Measurements from ENCODE around the gene FAN1.

FAN1 gene

DNA sequence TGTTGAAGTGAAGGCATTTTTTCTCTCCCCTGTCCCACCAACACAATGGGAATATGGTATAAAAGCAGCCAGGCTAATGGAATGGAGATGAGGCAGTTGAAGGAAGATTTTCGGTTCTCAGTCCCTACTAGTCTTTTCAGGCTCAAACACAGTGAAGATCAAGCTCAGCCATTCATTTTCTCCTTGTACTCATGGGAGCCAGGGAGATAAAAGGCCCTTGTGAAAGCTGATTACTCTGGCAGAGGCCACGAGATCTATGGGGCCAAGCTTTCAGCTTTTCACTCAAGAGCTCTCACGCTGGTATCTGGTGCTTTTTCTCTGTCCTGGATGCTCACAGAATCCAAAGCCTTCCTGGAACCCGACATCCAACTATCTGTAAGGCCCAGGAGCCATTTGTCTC, 14.5 kb upstream of the FAN1 start:
- H3K9me3 ChIP-seq (ENCODE audit: control insufficient read depth, low read length) = no peaks in the 10 kb centered on the region

DNA sequence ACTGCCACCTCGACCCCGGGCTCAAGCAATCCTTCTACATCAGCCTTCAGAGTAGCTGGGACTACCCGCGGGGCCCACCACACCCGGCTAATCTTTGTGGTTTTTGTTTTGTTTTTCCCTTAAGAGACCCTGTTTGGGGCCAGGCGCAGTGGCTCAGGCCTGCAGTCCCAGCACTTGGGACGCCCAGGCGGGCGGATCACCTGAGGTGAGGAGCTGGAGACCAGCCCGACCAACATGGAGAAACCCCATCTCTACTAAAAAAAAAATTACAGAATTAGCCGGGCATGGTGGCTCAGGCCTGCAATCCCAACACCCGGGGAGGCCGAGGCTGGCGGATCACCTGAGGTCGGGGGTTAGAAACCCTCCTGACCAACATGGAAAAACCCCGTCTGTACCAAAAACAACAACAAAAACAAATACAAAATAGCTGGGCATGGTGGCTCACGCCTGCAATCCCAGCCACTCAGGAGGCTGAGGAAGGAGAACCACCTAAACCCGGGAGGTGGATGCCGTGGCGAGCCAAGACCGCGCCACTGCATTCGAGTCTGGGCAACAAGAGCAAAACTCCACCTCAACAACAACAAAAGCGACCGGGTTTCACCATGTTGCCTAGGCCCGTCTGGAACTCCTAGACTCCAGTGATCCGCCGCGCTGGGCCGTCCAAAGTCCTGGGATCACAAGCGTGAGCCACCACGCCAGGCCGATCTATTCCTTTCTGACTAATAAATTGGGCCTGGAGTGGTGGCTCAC, 8.1 kb upstream of the FAN1 start:
- H3K4me3 ChIP-seq (ENCODE audit: insufficient read depth, low read depth, low read length, poor library complexity, severe bottlenecking) = no peak overlapping the region
- DNase-seq = no peak
- no peaks in the 10 kb centered on the region for H3K9me3 ChIP-seq (ENCODE audit: control insufficient read depth, low read length)
- no peak overlapping the region for H3K27ac ChIP-seq (ENCODE audit: insufficient read depth, low read length, poor library complexity, severe bottlenecking)
- H3K4me1 ChIP-seq (ENCODE audit: control insufficient read depth, insufficient read depth, low read length, poor library complexity, severe bottlenecking) = no peaks in the 10 kb centered on the region
- H3K27me3 ChIP-seq (replicated peaks; ENCODE audit: control insufficient read depth, insufficient read depth, low read length, poor library complexity, severe bottlenecking) = no peaks in the 10 kb centered on the region
- H3K36me3 ChIP-seq (ENCODE audit: control insufficient read depth, insufficient read depth, low read length) = no peaks in the 10 kb centered on the region

More for the DNA sequence above, 14.5 kb upstream of the FAN1 start:
- no peak overlapping the region for H3K27ac ChIP-seq (ENCODE audit: insufficient read depth, low read length, poor library complexity, severe bottlenecking)
- no peak overlapping the region for H3K4me3 ChIP-seq (ENCODE audit: insufficient read depth, low read depth, low read length, poor library complexity, severe bottlenecking)
- DNase-seq = no peak
- H3K4me1 ChIP-seq (ENCODE audit: control insufficient read depth, insufficient read depth, low read length, poor library complexity, severe bottlenecking) = no peaks in the 10 kb centered on the region
- H3K27me3 ChIP-seq (replicated peaks; ENCODE audit: control insufficient read depth, insufficient read depth, low read length, poor library complexity, severe bottlenecking) = no peaks in the 10 kb centered on the region
- H3K36me3 ChIP-seq (ENCODE audit: control insufficient read depth, insufficient read depth, low read length) = no peaks in the 10 kb centered on the region

DNA sequence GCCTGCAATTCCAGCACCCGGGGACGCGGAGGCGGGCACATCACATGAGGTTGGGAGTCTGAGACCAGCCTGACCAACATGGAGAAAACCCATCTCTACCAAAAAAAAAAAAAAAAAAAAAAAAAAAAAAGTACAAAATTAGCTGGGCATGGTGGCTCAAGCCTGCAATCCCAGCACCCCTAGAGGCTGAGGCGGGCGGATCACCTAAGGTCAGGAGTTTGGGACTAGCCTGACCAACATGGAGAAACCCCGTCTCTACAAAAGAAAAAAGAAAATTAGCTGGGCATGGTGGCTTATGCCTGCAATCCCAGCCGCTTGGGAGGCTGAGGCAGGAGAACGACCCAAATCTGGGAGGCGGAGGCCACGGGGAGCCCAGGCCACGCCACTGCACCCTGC, 7.5 kb upstream of the FAN1 start:
- Histone ChIP-seq H3K9me3 (ENCODE audit: control insufficient read depth, low read length) (no peaks in the 10 kb centered on the region), H3K27ac (ENCODE audit: insufficient read depth, low read length, poor library complexity, severe bottlenecking) (no peak overlapping the region), H3K4me1 (ENCODE audit: control insufficient read depth, insufficient read depth, low read length, poor library complexity, severe bottlenecking) (no peaks in the 10 kb centered on the region), H3K27me3 (replicated peaks; ENCODE audit: control insufficient read depth, insufficient read depth, low read length, poor library complexity, severe bottlenecking) (no peaks in the 10 kb centered on the region), H3K4me3 (ENCODE audit: insufficient read depth, low read depth, low read length, poor library complexity, severe bottlenecking) (no peak overlapping the region), H3K36me3 (ENCODE audit: control insufficient read depth, insufficient read depth, low read length) (no peaks in the 10 kb centered on the region)
- no peak for DNase-seq

DNA sequence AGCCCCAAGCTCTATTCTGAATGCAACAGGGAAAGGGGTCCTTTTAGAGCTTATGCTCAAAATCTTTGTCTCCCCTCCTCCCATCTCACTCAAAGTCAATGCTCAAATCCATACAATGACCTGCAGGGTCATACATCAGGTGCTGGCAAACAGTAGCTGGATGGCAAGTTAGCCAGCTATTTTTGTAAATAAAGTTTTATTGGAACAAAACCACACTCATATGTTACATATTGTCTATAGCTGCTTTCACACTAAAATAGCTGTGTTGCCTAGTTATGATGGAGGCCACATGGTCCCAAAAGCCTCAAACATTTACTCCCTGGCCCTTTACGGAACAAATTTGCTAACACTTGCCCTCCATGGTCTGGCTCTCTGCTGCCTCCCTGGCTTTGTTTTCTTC, 1.8 kb upstream of the FAN1 start:
- no peaks in the 10 kb centered on the region for H3K36me3 ChIP-seq (ENCODE audit: control insufficient read depth, insufficient read depth, low read length)
- H3K9me3 ChIP-seq (ENCODE audit: control insufficient read depth, low read length) = no peaks in the 10 kb centered on the region
- DNase-seq = no peak
- H3K27me3 ChIP-seq (replicated peaks; ENCODE audit: control insufficient read depth, insufficient read depth, low read length, poor library complexity, severe bottlenecking) = no peaks in the 10 kb centered on the region
- H3K4me1 ChIP-seq (ENCODE audit: control insufficient read depth, insufficient read depth, low read length, poor library complexity, severe bottlenecking) = peaks cover 3% of the 10 kb centered on the region
- H3K4me3 ChIP-seq (ENCODE audit: insufficient read depth, low read depth, low read length, poor library complexity, severe bottlenecking) = no peak overlapping the region
- no peak overlapping the region for H3K27ac ChIP-seq (ENCODE audit: insufficient read depth, low read length, poor library complexity, severe bottlenecking)

DNA sequence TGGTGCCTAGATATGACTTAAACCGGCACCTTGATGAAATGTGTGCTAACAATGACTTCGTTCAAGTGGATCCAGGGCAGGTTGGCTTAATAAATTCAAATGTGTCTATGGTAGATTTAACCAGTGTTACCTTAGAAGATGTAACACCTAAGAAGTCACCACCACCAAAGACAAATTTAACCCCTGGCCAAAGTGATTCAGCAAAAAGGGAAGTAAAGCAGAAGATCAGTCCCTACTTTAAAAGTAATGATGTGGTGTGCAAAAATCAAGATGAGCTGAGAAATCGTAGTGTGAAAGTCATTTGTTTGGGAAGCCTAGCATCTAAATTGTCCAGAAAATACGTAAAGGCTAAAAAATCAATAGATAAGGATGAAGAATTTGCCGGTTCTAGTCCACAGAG, 1.1 kb downstream of the FAN1 start:
- H3K9me3 ChIP-seq (ENCODE audit: control insufficient read depth, low read length) = no peaks in the 10 kb centered on the region
- H3K4me3 ChIP-seq (ENCODE audit: insufficient read depth, low read depth, low read length, poor library complexity, severe bottlenecking) = no peak overlapping the region
- H3K36me3 ChIP-seq (ENCODE audit: control insufficient read depth, insufficient read depth, low read length) = peaks cover 8% of the 10 kb centered on the region

DNA sequence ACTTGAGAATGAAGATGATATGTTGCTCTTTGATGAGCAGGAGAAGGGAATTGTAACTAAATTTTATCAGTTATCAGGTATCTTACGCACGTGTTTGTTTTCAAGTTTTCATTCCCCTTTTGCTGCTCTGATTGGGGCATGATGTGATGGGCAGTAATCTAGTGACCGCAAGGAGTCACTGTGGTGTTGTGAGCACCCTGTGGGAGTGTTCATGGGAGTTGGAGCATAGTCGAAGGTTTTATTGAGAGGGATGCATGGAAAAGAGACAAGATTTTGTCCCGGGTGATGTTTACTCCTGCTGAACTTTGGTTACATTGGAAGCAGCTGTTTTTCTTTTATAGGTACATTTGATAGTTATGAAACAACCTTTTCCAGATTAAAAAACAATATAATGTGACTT, 2.1 kb downstream of the FAN1 start:
- H3K4me1 ChIP-seq (ENCODE audit: control insufficient read depth, insufficient read depth, low read length, poor library complexity, severe bottlenecking) = peaks cover 3% of the 10 kb centered on the region
- H3K27me3 ChIP-seq (replicated peaks; ENCODE audit: control insufficient read depth, insufficient read depth, low read length, poor library complexity, severe bottlenecking) = no peaks in the 10 kb centered on the region
- no peaks in the 10 kb centered on the region for H3K9me3 ChIP-seq (ENCODE audit: control insufficient read depth, low read length)
- no peak for DNase-seq
- H3K27ac ChIP-seq (ENCODE audit: insufficient read depth, low read length, poor library complexity, severe bottlenecking) = no peak overlapping the region
- H3K4me3 ChIP-seq (ENCODE audit: insufficient read depth, low read depth, low read length, poor library complexity, severe bottlenecking) = no peak overlapping the region
- H3K36me3 ChIP-seq (ENCODE audit: control insufficient read depth, insufficient read depth, low read length) = peaks cover 12% of the 10 kb centered on the region

More for the DNA sequence above, 1.1 kb downstream of the FAN1 start:
- H3K27me3 ChIP-seq (replicated peaks; ENCODE audit: control insufficient read depth, insufficient read depth, low read length, poor library complexity, severe bottlenecking) = no peaks in the 10 kb centered on the region
- H3K4me1 ChIP-seq (ENCODE audit: control insufficient read depth, insufficient read depth, low read length, poor library complexity, severe bottlenecking) = peaks cover 3% of the 10 kb centered on the region
- H3K27ac ChIP-seq (ENCODE audit: insufficient read depth, low read length, poor library complexity, severe bottlenecking) = no peak overlapping the region
- no peak for DNase-seq

DNA sequence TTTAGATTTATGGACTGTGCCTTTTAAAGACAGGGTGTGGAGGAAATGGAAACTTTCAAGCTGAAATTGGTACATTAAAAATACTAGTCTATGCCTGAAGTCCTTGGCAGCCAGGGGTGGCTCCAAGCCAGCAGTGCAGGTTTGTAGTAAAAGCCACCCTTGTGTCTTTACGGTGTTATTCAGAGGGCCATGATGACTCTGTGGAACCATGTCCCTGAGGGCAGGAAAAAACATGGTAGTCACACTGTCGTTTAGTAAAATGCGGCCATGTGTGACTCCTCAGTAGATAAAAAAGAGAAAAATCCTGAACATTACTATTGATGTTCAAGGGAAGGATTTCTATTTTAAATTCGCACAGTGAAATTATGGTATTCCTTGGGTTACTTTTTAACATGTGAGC, 2.7 kb downstream of the FAN1 start:
- Histone ChIP-seq H3K27ac (ENCODE audit: insufficient read depth, low read length, poor library complexity, severe bottlenecking) (no peak overlapping the region), H3K4me3 (ENCODE audit: insufficient read depth, low read depth, low read length, poor library complexity, severe bottlenecking) (no peak overlapping the region), H3K9me3 (ENCODE audit: control insufficient read depth, low read length) (no peaks in the 10 kb centered on the region), H3K36me3 (ENCODE audit: control insufficient read depth, insufficient read depth, low read length) (peaks cover 15% of the 10 kb centered on the region), H3K27me3 (replicated peaks; ENCODE audit: control insufficient read depth, insufficient read depth, low read length, poor library complexity, severe bottlenecking) (no peaks in the 10 kb centered on the region), H3K4me1 (ENCODE audit: control insufficient read depth, insufficient read depth, low read length, poor library complexity, severe bottlenecking) (peaks cover 3% of the 10 kb centered on the region)
- no peak for DNase-seq

DNA sequence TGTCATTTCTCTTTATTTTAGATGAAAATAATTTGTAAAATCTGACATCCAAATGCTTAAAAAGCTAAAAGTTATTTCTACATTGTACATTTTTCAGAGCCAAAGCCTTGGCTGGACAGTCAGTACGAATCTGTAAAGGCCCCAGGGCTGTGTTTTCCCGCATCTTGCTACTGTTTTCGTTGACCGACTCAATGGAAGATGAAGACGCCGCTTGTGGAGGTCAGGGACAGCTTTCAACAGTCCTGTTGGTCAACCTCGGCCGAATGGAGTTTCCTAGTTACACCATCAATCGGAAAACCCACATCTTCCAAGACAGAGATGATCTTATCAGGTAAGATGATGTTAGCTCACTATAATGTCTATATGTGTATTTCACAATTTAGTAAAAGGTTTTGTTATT, 10.0 kb downstream of the FAN1 start:
- H3K27me3 ChIP-seq (replicated peaks; ENCODE audit: control insufficient read depth, insufficient read depth, low read length, poor library complexity, severe bottlenecking) = no peaks in the 10 kb centered on the region
- peaks cover 39% of the 10 kb centered on the region for H3K36me3 ChIP-seq (ENCODE audit: control insufficient read depth, insufficient read depth, low read length)
- H3K9me3 ChIP-seq (ENCODE audit: control insufficient read depth, low read length) = no peaks in the 10 kb centered on the region
- no peaks in the 10 kb centered on the region for H3K4me1 ChIP-seq (ENCODE audit: control insufficient read depth, insufficient read depth, low read length, poor library complexity, severe bottlenecking)
- H3K27ac ChIP-seq (ENCODE audit: insufficient read depth, low read length, poor library complexity, severe bottlenecking) = no peak overlapping the region
- no peak for DNase-seq
- H3K4me3 ChIP-seq (ENCODE audit: insufficient read depth, low read depth, low read length, poor library complexity, severe bottlenecking) = no peak overlapping the region

DNA sequence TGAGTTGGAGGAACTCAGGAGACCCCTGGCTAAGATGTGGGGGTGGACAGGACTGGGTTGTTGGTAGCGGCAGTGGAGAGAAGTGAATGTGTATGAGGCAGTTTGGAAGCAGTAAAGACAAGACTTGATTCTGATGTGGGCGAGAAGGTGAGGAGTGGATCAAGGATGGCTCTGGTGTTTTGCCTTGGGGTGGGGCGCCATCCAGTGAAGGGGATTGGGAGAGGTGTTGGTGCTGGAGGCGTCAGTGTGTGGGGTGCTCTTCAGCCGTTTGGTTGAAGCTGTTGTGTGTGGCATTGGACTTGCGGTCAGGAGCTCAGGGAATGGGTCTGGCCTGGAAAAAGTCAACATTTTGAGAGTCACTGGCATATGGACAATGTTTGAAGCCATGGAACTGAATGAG, 13.3 kb downstream of the FAN1 start:
- no peak overlapping the region for H3K27ac ChIP-seq (ENCODE audit: insufficient read depth, low read length, poor library complexity, severe bottlenecking)
- no peaks in the 10 kb centered on the region for H3K4me1 ChIP-seq (ENCODE audit: control insufficient read depth, insufficient read depth, low read length, poor library complexity, severe bottlenecking)
- H3K36me3 ChIP-seq (ENCODE audit: control insufficient read depth, insufficient read depth, low read length) = peaks cover 42% of the 10 kb centered on the region
- no peaks in the 10 kb centered on the region for H3K27me3 ChIP-seq (replicated peaks; ENCODE audit: control insufficient read depth, insufficient read depth, low read length, poor library complexity, severe bottlenecking)
- no peaks in the 10 kb centered on the region for H3K9me3 ChIP-seq (ENCODE audit: control insufficient read depth, low read length)
- DNase-seq = no peak
- no peak overlapping the region for H3K4me3 ChIP-seq (ENCODE audit: insufficient read depth, low read depth, low read length, poor library complexity, severe bottlenecking)

DNA sequence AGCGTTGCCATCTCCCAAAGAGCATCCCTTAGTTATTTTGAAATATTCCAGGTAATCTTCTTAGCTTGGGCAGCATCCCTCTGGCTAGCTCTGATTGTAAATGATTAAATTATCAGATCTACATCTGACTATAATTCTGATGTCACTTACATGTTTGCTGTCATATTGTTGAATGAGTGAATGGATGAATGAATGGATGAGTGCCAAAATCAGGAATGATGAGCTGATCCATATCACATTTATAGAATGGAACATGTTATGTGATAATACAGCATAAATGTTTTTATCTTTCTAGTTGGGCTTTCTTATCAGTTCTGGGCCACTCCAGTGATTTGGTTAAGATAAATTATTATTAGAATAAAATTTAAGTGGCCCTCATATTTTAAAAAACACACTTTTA, 14.0 kb downstream of the FAN1 start:
- H3K27me3 ChIP-seq (replicated peaks; ENCODE audit: control insufficient read depth, insufficient read depth, low read length, poor library complexity, severe bottlenecking) = no peaks in the 10 kb centered on the region
- no peak overlapping the region for H3K27ac ChIP-seq (ENCODE audit: insufficient read depth, low read length, poor library complexity, severe bottlenecking)
- DNase-seq = no peak
- no peak overlapping the region for H3K4me3 ChIP-seq (ENCODE audit: insufficient read depth, low read depth, low read length, poor library complexity, severe bottlenecking)
- peaks cover 48% of the 10 kb centered on the region for H3K36me3 ChIP-seq (ENCODE audit: control insufficient read depth, insufficient read depth, low read length)
- H3K4me1 ChIP-seq (ENCODE audit: control insufficient read depth, insufficient read depth, low read length, poor library complexity, severe bottlenecking) = no peaks in the 10 kb centered on the region
- no peaks in the 10 kb centered on the region for H3K9me3 ChIP-seq (ENCODE audit: control insufficient read depth, low read length)
